ENCODE measurements around the gene MYL2.

MYL2 gene

DNA sequence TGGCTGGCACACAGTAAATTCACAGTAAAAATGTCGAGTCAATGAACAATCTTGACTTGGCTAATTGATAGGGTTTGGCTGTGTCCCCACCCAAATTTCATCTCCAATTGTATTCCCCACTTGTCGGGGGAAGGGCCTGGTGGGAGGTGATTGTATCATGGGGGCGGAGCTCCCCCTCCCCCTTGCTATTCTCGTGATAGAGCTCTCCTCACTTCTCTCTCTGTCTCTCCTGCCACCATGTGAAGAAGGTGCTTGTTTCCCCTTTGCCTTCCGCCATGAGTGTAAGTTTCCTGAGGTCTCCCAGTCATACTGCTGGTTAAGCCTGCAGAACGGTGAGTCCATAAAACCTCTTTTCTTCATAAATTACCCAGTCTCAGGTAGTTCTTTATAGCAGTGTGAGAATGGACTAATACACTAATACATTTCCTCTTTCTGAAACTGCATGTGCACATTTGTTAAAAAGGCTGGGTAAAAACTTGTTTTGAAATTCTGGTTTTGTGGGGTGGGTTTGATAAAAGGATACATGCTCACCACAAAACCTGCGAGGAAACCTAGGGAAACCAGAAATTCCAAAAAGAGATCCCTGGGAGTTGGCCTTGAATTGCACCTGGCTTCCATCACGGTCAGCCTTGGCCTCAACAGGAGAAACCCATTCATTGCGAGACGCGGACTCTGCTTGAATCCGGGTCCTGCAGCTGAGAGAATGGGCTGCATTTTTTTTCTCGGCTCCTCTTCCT lies 16.2 kb upstream of the MYL2 start:
- DNase-seq (ENCODE audit: low spot score), result no peak
- H3K27ac ChIP-seq, result no peak overlapping the region
- ChIA-PET POLR2A (ENCODE audit: low non-redundant PET) (no interaction called here), CTCF (interaction anchor here (0.6 to 1.4 kb wide), 9 partner anchors 85 to 1773 kb away, joined by 3 to 6 read pairs (median 3); no protein-coding TSS in a partner anchor)
- TF ChIP-seq, protein P1, sequence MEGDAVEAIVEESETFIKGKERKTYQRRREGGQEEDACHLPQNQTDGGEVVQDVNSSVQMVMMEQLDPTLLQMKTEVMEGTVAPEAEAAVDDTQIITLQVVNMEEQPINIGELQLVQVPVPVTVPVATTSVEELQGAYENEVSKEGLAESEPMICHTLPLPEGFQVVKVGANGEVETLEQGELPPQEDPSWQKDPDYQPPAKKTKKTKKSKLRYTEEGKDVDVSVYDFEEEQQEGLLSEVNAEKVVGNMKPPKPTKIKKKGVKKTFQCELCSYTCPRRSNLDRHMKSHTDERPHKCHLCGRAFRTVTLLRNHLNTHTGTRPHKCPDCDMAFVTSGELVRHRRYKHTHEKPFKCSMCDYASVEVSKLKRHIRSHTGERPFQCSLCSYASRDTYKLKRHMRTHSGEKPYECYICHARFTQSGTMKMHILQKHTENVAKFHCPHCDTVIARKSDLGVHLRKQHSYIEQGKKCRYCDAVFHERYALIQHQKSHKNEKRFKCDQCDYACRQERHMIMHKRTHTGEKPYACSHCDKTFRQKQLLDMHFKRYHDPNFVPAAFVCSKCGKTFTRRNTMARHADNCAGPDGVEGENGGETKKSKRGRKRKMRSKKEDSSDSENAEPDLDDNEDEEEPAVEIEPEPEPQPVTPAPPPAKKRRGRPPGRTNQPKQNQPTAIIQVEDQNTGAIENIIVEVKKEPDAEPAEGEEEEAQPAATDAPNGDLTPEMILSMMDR (conservative IDR thresholded peaks at IDR 0.05; ENCODE audit: low read depth), result no peak

DNA sequence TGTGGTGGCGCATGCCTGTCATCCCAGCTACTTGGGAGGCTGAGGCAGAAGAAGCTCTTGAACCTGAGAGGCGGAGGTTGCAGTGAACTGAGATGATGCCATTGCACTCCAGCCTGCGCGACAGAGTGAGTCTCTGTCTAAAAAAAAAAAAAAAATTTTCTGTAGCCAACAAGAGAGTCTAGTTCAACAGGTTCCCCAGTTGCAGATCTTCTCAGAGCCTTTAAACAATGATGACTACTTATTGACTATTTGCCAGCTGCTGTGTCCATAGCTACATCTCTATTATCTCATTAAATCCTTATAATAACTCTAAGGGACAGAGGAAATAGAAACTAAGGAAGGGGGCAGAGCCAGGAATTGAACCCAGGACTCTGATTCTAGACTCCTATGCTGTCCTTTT lies 15.2 kb upstream of the MYL2 start:
- TF ChIP-seq, protein P1 (conservative IDR thresholded peaks at IDR 0.05; ENCODE audit: low read depth), result no peak
- DNase-seq (ENCODE audit: low spot score), result no peak
- ChIA-PET CTCF (interaction anchor here (0.6 to 1.1 kb wide), 4 partner anchors 230 to 387 kb away, joined by 3 to 6 read pairs (median 3); no protein-coding TSS in a partner anchor), POLR2A (ENCODE audit: low non-redundant PET) (no interaction called here)
- peak overlapping the region; percentile 82 for H3K27ac ChIP-seq

DNA sequence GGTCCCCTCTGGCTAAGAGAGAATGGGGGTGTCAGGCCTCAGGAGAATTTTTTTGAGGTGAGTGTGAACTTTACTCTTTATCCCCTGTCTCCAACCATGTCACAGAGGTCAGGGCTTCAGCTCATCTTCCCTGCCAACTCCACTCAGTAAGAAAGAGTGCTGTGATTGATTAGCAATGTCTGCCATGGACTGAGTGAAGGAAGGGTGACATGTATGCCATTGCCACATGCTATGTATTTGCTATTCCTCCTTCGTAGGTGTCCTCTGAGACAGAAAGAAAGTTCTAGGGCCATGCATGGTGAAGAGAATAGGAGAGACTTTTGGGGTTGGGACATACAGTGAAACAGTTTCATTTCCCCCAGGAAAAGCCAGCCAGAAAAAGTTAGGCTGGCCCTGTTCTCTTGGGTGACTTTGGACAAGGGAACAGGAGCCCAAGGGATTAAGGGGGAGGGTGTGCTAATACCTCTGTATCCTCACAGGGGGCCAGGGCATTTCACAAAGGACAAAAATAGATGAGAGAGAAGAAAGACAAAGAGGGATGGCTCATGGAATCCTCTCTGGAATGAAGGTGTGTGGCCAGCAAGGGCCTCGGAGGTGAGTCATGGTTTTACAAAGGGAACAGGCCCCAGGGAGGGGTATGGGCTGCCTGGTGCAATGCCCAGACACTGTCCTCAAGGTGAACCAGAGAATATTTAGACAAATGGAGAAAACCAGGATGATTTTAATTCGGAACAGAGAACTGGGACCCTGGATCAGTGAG lies 13.9 kb upstream of the MYL2 start:
- TF ChIP-seq, protein P1 (conservative IDR thresholded peaks at IDR 0.05; ENCODE audit: low read depth), result no peak
- CTCF ChIA-PET, result no interaction called here
- POLR2A ChIA-PET (ENCODE audit: low non-redundant PET), result no interaction called here
- peak; percentile 96 for DNase-seq (ENCODE audit: low spot score)
- H3K27ac ChIP-seq, result peak overlapping the region; percentile 82

DNA sequence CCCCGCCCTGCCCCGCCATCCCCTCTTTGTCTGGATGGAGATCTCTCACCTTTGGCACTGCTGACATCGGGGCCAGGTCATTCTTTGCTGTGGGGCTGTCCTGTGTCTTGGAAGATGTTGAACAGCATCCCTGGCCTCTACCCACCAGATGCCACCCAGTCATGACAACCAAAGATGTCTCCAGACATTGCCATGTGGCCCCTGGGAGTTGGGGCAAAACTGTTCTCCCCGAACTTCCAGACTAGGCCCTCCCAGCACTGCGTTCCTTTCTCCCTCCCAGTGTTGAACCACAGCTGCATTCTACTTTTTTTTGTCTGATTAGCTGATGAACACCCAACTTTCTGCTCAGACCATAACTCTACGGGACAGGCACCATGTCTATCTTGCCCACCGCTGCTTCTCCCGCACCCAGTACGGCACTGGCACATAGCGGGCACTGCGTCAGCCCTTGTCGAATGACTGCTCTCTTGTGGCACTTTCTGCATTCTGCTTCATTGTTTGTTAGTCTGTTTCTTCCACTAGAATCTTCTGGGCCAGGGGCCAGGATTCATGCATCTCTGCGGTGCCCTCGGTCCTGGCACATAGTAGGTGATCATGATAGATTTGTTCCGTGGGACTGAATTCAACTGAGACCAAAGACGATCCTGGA lies 13.1 kb upstream of the MYL2 start:
- DNase-seq (ENCODE audit: low spot score), result no peak
- POLR2A ChIA-PET (ENCODE audit: low non-redundant PET), result no interaction called here
- H3K27ac ChIP-seq, result peak overlapping the region; percentile 82
- CTCF ChIA-PET, result no interaction called here
- TF ChIP-seq, protein P1 (conservative IDR thresholded peaks at IDR 0.05; ENCODE audit: low read depth), result no peak

DNA sequence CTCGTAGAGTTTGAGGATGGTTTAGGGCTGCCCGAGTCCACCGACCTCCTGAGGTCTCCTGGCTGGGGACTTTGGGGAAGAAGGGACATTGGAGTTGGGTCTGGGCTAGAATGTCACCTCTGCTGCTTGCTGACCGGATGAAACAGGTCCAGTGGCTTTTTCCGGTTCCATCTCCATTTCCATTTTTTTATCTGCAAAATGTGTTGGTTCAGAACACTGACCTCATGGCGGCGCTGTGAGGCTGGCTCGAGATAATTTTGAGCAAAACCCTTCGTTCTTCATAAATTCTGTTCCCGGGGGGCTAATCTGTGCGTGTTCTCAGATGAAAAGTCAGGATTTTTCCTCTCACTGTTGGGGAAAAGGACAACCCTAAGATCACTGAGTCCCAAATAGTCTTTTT lies 11.7 kb upstream of the MYL2 start:
- TF ChIP-seq, protein P1 (conservative IDR thresholded peaks at IDR 0.05; ENCODE audit: low read depth), result no peak
- H3K27ac ChIP-seq, result peak overlapping the region; percentile 38; the same call in 1 of the 2 replicates
- no peak for DNase-seq (ENCODE audit: low spot score)
- ChIA-PET CTCF (interaction anchor here (0.6 kb wide), 1 partner anchor 231 kb away, joined by 3 read pairs; no protein-coding TSS in a partner anchor), POLR2A (ENCODE audit: low non-redundant PET) (no interaction called here)

DNA sequence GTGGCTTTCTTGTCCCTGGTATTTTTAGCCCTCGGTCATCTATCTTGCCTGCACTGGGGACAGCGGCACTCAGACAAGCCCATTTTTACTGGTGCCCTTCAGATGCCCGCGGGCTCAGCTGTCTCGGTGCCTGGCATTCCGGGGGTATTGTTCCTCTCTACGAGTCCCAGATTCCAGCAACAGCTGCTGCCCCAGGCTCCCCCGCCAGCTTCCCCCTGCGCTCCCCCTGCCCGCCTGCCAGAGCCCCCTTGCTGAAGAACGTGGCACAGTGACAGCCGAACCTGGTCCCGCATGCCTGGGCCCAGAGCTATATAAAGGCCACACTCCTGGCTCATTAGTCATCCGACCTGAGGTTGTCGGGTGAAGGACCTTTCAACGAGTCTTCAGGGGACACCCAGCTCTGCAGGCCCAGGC lies 10.9 kb upstream of the MYL2 start:
- TF ChIP-seq, protein P1 (conservative IDR thresholded peaks at IDR 0.05; ENCODE audit: low read depth), result no peak
- DNase-seq (ENCODE audit: low spot score), result no peak
- ChIA-PET POLR2A (ENCODE audit: low non-redundant PET) (no interaction called here), CTCF (no interaction called here)
- H3K27ac ChIP-seq, result peak overlapping the region; percentile 38

All from RWPE1 (cell line).